AG04449 (cell line): ENCODE measurements around the gene SEPHS1.

Experiments used
- CTCF ChIA-PET: fragments of 350-600 bp; formaldehyde crosslinking; extraction: SDS; loops from one replicate; lab custom pipeline; 2021; ENCODE audit warnings: antibody characterized with exemption; lab: Yijun Ruan, JAX
- POLR2A ChIA-PET: fragments of 400-600, 350-600 bp; formaldehyde crosslinking; extraction: SDS; loops from one replicate; lab custom pipeline; 2020; ENCODE audit warnings: antibody characterized with exemption, inconsistent platforms; lab: Yijun Ruan, JAX
- DNase-seq: peaks from one replicate; pipeline ENCODE4 v3.0.0-alpha.2; 2010; ENCODE audit warnings: low read depth, low spot score
- H3K4me3 ChIP-seq: 2 replicates; pipeline ENCODE4 v1.5.1; 2011; ENCODE audit warnings: low read depth, mild to moderate bottlenecking, control low read depth, low read length
- CTCF ChIP-seq: IDR thresholded peaks from one replicate; pipeline ENCODE4 v1.5.1; 2011; ENCODE audit warnings: mild to moderate bottlenecking, moderate library complexity, low read length, control low read depth, inconsistent platforms; ENCODE audit not compliant: insufficient read depth; ENCODE audit errors: missing control alignments

The SEPHS1 gene

GRCh38 chr10:13366891-13367290 is 18.8 kb upstream of the SEPHS1 start:
- no peak overlapping the region for H3K4me3 ChIP-seq
- TF ChIP-seq CTCF: no peak
- DNase-seq: no peak
- ChIA-PET CTCF (no interaction called here), POLR2A (no interaction called here)

- no peak for TF ChIP-seq CTCF
- POLR2A ChIA-PET: no interaction called here
- CTCF ChIA-PET: interaction anchor here (0.9 kb wide), 1 partner anchor 74 kb away, joined by 4 read pairs; no protein-coding TSS in a partner anchor
Measured at GRCh38 chr10:13365831-13366230, 17.7 kb upstream of the SEPHS1 start.

GRCh38 chr10:13365243-13365642 is 17.1 kb upstream of the SEPHS1 start:
- DNase-seq: no peak
- no peak for TF ChIP-seq CTCF
- H3K4me3 ChIP-seq: no peak overlapping the region
- POLR2A ChIA-PET: no interaction called here
- CTCF ChIA-PET: interaction anchor here (1.8 kb wide), 1 partner anchor 8 kb away, joined by 5 read pairs; no protein-coding TSS in a partner anchor

More at GRCh38 chr10:13365831-13366230, 17.7 kb upstream of the SEPHS1 start:
- DNase-seq: no peak
- H3K4me3 ChIP-seq: no peak overlapping the region

- no peak overlapping the region for H3K4me3 ChIP-seq
- TF ChIP-seq CTCF: no peak
- POLR2A ChIA-PET: no interaction called here
- CTCF ChIA-PET: interaction anchor here (1.0 to 2.7 kb wide), 2 partner anchors 11 to 12 kb away, joined by 3 to 12 read pairs; no protein-coding TSS in a partner anchor
- no peak for DNase-seq
Measured at GRCh38 chr10:13360587-13360986, 12.5 kb upstream of the SEPHS1 start.

- DNase-seq: no peak
- CTCF ChIA-PET: no interaction called here
- POLR2A ChIA-PET: no interaction called here
- TF ChIP-seq CTCF: no peak
- H3K4me3 ChIP-seq: no peak overlapping the region
Measured at GRCh38 chr10:13356392-13356791, 8.3 kb upstream of the SEPHS1 start.

GRCh38 chr10:13354783-13355182 is 6.7 kb upstream of the SEPHS1 start:
- ChIA-PET POLR2A (no interaction called here), CTCF (interaction anchor here (1.4 kb wide), 1 partner anchor 18 kb away, joined by 5 read pairs; no protein-coding TSS in a partner anchor)
- TF ChIP-seq CTCF: no peak
- no peak overlapping the region for H3K4me3 ChIP-seq
- no peak for DNase-seq
